T-helper 17 cell (primary cell): ENCODE data around the gene P4HB. TPM values are rescaled to one million over a fixed set of nuclear protein-coding genes. Genes with fewer than 3 reads are reported as not detected.

Experiments
- ATAC-seq: fragments of 150-1000 bp; cut with Tn5 transposase; 2 replicates; pipeline ENCODE4 v1.10.0; 2021; ENCODE audit warnings: mild to moderate bottlenecking, moderate library complexity
- DNase-seq, 3 donors: peaks; one replicate each; pipeline versions ENCODE4 v3.0.0 to v3.0.0-alpha.2; 2020 to 2021
- H3K9me3 ChIP-seq: one replicate; pipeline ENCODE4 v1.7.0; 2013; ENCODE audit warnings: low read length, mild to moderate bottlenecking; ENCODE audit not compliant: control insufficient read depth, poor library complexity, severe bottlenecking
- H3K27ac Mint-ChIP-seq: one replicate; pipeline ENCODE4 v1.8.0; 2022; ENCODE audit warnings: mild to moderate bottlenecking, moderate library complexity, mixed read lengths
- H3K27me3 Mint-ChIP-seq: one replicate; pipeline ENCODE4 v1.8.0; 2022; ENCODE audit warnings: mixed read lengths
- H3K36me3 Mint-ChIP-seq: one replicate; pipeline ENCODE4 v1.8.0; 2022; ENCODE audit warnings: low read depth, mixed read lengths
- H3K4me1 Mint-ChIP-seq: one replicate; pipeline ENCODE4 v1.8.0; 2022; ENCODE audit warnings: mild to moderate bottlenecking, mixed read lengths
- H3K4me3 Mint-ChIP-seq: one replicate; pipeline ENCODE4 v1.8.0; 2022; ENCODE audit warnings: mild to moderate bottlenecking, moderate library complexity, mixed read lengths
- total RNA-seq, 4 donors: library from RNA in 2 of 4; stranded (reverse) in 2 of 4; gene quantifications; one replicate each; pipeline ENCODE4 v1.2.3 and lab custom pipeline; 2022 to 2026

P4HB gene
- total RNA-seq, 2 donors from 2014 or later: 281 to 320 TPM

- H3K4me3 Mint-ChIP-seq: peak overlapping the region; percentile 90
- peaks cover 25% of the 10 kb centered on the region for H3K4me1 Mint-ChIP-seq
- H3K36me3 Mint-ChIP-seq: peaks cover 2% of the 10 kb centered on the region
- ATAC-seq: no peak
- H3K27me3 Mint-ChIP-seq: no peaks in the 10 kb centered on the region
- peak in 1 of 3 donors; percentile 38 for DNase-seq
- H3K9me3 ChIP-seq: no peaks in the 10 kb centered on the region
- H3K27ac Mint-ChIP-seq: peak overlapping the region; percentile 97
These were observed 9.1 kb upstream of the P4HB start for GRCh38 chr17:81869221-81870130.

GRCh38 chr17:81868674-81869220 lies 8.4 kb upstream of the P4HB start:
- H3K9me3 ChIP-seq: no peaks in the 10 kb centered on the region
- peaks cover 2% of the 10 kb centered on the region for H3K36me3 Mint-ChIP-seq
- ATAC-seq (no peak), DNase-seq (no peak)
- H3K27ac Mint-ChIP-seq: peak overlapping the region; percentile 97
- peak overlapping the region; percentile 75 for H3K4me3 Mint-ChIP-seq
- H3K27me3 Mint-ChIP-seq: no peaks in the 10 kb centered on the region
- peaks cover 25% of the 10 kb centered on the region for H3K4me1 Mint-ChIP-seq

GRCh38 chr17:81867991-81868673 lies 7.8 kb upstream of the P4HB start:
- no peaks in the 10 kb centered on the region for H3K27me3 Mint-ChIP-seq
- peaks cover 30% of the 10 kb centered on the region for H3K4me1 Mint-ChIP-seq
- peaks cover 2% of the 10 kb centered on the region for H3K36me3 Mint-ChIP-seq
- no peaks in the 10 kb centered on the region for H3K9me3 ChIP-seq
- peak overlapping the region; percentile 75 for H3K4me3 Mint-ChIP-seq
- DNase-seq: no peak
- ATAC-seq: no peak
- H3K27ac Mint-ChIP-seq: peak overlapping the region; percentile 97

GRCh38 chr17:81867170-81867990 lies 7.0 kb upstream of the P4HB start:
- Mint-ChIP-seq H3K4me3 (peak overlapping the region; percentile 75), H3K36me3 (peaks cover 2% of the 10 kb centered on the region), H3K27me3 (no peaks in the 10 kb centered on the region), H3K27ac (peak overlapping the region; percentile 97), H3K4me1 (peaks cover 30% of the 10 kb centered on the region)
- ATAC-seq: no peak
- peak in 1 of 3 donors; percentile 16 for DNase-seq
- H3K9me3 ChIP-seq: no peaks in the 10 kb centered on the region

- peaks cover 30% of the 10 kb centered on the region for H3K4me1 Mint-ChIP-seq
- H3K9me3 ChIP-seq: no peaks in the 10 kb centered on the region
- no peak for ATAC-seq
- DNase-seq: no peak
- H3K27me3 Mint-ChIP-seq: no peaks in the 10 kb centered on the region
- H3K27ac Mint-ChIP-seq: peak overlapping the region; percentile 97
- peaks cover 2% of the 10 kb centered on the region for H3K36me3 Mint-ChIP-seq
- H3K4me3 Mint-ChIP-seq: peak overlapping the region; percentile 75
These were observed 6.3 kb upstream of the P4HB start for GRCh38 chr17:81866440-81867169.

- Mint-ChIP-seq H3K4me1 (peaks cover 30% of the 10 kb centered on the region), H3K4me3 (peak overlapping the region; percentile 65)
- DNase-seq: no peak
These were observed 5.6 kb upstream of the P4HB start for GRCh38 chr17:81865733-81866439.

GRCh38 chr17:81865358-81865732 lies 5.0 kb upstream of the P4HB start:
- no peaks in the 10 kb centered on the region for H3K9me3 ChIP-seq
- Mint-ChIP-seq H3K4me3 (peak overlapping the region; percentile 65), H3K27me3 (no peaks in the 10 kb centered on the region), H3K36me3 (peaks cover 2% of the 10 kb centered on the region), H3K4me1 (peaks cover 31% of the 10 kb centered on the region), H3K27ac (peak overlapping the region; percentile 97)
- DNase-seq (no peak), ATAC-seq (no peak)

More at GRCh38 chr17:81865733-81866439, 5.6 kb upstream of the P4HB start:
- H3K27me3 Mint-ChIP-seq: no peaks in the 10 kb centered on the region
- H3K9me3 ChIP-seq: no peaks in the 10 kb centered on the region
- ATAC-seq: no peak
- peak overlapping the region; percentile 97 for H3K27ac Mint-ChIP-seq
- peaks cover 2% of the 10 kb centered on the region for H3K36me3 Mint-ChIP-seq

GRCh38 chr17:81863833-81864768 lies 3.8 kb upstream of the P4HB start:
- DNase-seq (no peak), ATAC-seq (no peak)
- Mint-ChIP-seq H3K36me3 (peaks cover 4% of the 10 kb centered on the region), H3K4me3 (no peak overlapping the region), H3K27me3 (no peaks in the 10 kb centered on the region), H3K27ac (peak overlapping the region; percentile 97), H3K4me1 (peaks cover 29% of the 10 kb centered on the region)
- no peaks in the 10 kb centered on the region for H3K9me3 ChIP-seq

GRCh38 chr17:81863123-81863675 lies 2.9 kb upstream of the P4HB start:
- peak overlapping the region; percentile 82 for H3K27ac Mint-ChIP-seq
- H3K27me3 Mint-ChIP-seq: no peaks in the 10 kb centered on the region
- H3K9me3 ChIP-seq: no peaks in the 10 kb centered on the region
- peaks cover 4% of the 10 kb centered on the region for H3K36me3 Mint-ChIP-seq
- H3K4me1 Mint-ChIP-seq: peaks cover 31% of the 10 kb centered on the region
- no peak for DNase-seq
- no peak for ATAC-seq
- H3K4me3 Mint-ChIP-seq: peak overlapping the region; percentile 77

GRCh38 chr17:81860756-81861568 lies 627 bp upstream of the P4HB start:
- no peaks in the 10 kb centered on the region for H3K9me3 ChIP-seq
- DNase-seq: peak; percentile 97 to 98 (median 97)
- no peaks in the 10 kb centered on the region for H3K27me3 Mint-ChIP-seq
- H3K4me3 Mint-ChIP-seq: peak overlapping the region; percentile 92
- peak overlapping the region; percentile 97 for H3K27ac Mint-ChIP-seq
- peaks cover 3% of the 10 kb centered on the region for H3K36me3 Mint-ChIP-seq
- peak; percentile 86 for ATAC-seq
- peaks cover 22% of the 10 kb centered on the region for H3K4me1 Mint-ChIP-seq
